ENCODE results near the gene KIAA1755. TPM values are rescaled to one million over a fixed set of nuclear protein-coding genes. Genes with fewer than 3 reads are reported as not detected.

The KIAA1755 gene
- total RNA-seq, 4 donors from 2014 or later = 0.05 to 0.41 (median 0.38) TPM; not detected in 1

- no peaks in the 10 kb centered on the region for H3K27me3 ChIP-seq
- H3K36me3 ChIP-seq = no peaks in the 10 kb centered on the region
- no peaks in the 10 kb centered on the region for H3K9me3 ChIP-seq
- in situ Hi-C loops (cut with MboI; ENCODE audit: low sequenced_read_pairs in 4 of 4) (loop anchor here (10.0 to 25.0 kb wide), 2 partner anchors 161 to 653 kb away; no protein-coding TSS in a partner anchor), intact Hi-C loops (cut with DNase I; ENCODE audit: low total_unique reads) (no loop called here)
- ATAC-seq = no peak
- no peak overlapping the region for H3K27ac ChIP-seq
- H3K4me3 ChIP-seq = no peak overlapping the region
- no peak for TF ChIP-seq POLR2A (IDR thresholded peaks at IDR 0.05)
- no peak for TF ChIP-seq CTCF (IDR thresholded peaks at IDR 0.05 in 4 of 5, conservative IDR thresholded peaks at IDR 0.05 in 1 of 5)
- peaks cover 7 to 11% of the 10 kb centered on the region in 2 donors for H3K4me1 ChIP-seq
- DNase-seq = no peak
Observed at GRCh38 chr20:38215194-38216182, 45.0 kb downstream of the KIAA1755 start.

- intact Hi-C loops (cut with DNase I; ENCODE audit: low total_unique reads) = no loop called here
- no peak for DNase-seq
Observed at GRCh38 chr20:38214256-38215193, 46.0 kb downstream of the KIAA1755 start.

GRCh38 chr20:38213607-38213940, 47.0 kb downstream of the KIAA1755 start:
- intact Hi-C loops (cut with DNase I; ENCODE audit: low total_unique reads) = no loop called here
- DNase-seq = no peak
- Histone ChIP-seq H3K27ac (no peak overlapping the region), H3K27me3 (no peaks in the 10 kb centered on the region), H3K4me1 (peaks cover 7 to 11% of the 10 kb centered on the region in 2 donors), H3K36me3 (no peaks in the 10 kb centered on the region), H3K9me3 (no peaks in the 10 kb centered on the region), H3K4me3 (no peak overlapping the region)
- in situ Hi-C loops (cut with MboI; ENCODE audit: low sequenced_read_pairs in 4 of 4) = loop anchor here (10.0 to 25.0 kb wide), 2 partner anchors 159 to 651 kb away; no protein-coding TSS in a partner anchor
- no peak for ATAC-seq
- TF ChIP-seq POLR2A (IDR thresholded peaks at IDR 0.05) = no peak
- no peak for TF ChIP-seq CTCF (IDR thresholded peaks at IDR 0.05 in 4 of 5, conservative IDR thresholded peaks at IDR 0.05 in 1 of 5)

More at GRCh38 chr20:38214256-38215193, 46.0 kb downstream of the KIAA1755 start:
- H3K36me3 ChIP-seq = no peaks in the 10 kb centered on the region
- in situ Hi-C loops (cut with MboI; ENCODE audit: low sequenced_read_pairs in 4 of 4) = loop anchor here (10.0 to 25.0 kb wide), 2 partner anchors 160 to 652 kb away; no protein-coding TSS in a partner anchor
- peaks cover 7 to 11% of the 10 kb centered on the region in 2 donors for H3K4me1 ChIP-seq
- H3K4me3 ChIP-seq = no peak overlapping the region
- H3K9me3 ChIP-seq = no peaks in the 10 kb centered on the region
- H3K27ac ChIP-seq = no peak overlapping the region
- no peak for ATAC-seq
- TF ChIP-seq POLR2A (IDR thresholded peaks at IDR 0.05) (no peak), CTCF (IDR thresholded peaks at IDR 0.05 in 4 of 5, conservative IDR thresholded peaks at IDR 0.05 in 1 of 5) (no peak)
- no peaks in the 10 kb centered on the region for H3K27me3 ChIP-seq

- Histone ChIP-seq H3K4me3 (no peak overlapping the region), H3K36me3 (no peaks in the 10 kb centered on the region), H3K27me3 (no peaks in the 10 kb centered on the region), H3K9me3 (no peaks in the 10 kb centered on the region), H3K4me1 (peaks cover 7 to 11% of the 10 kb centered on the region in 2 donors), H3K27ac (no peak overlapping the region)
- intact Hi-C loops (cut with DNase I; ENCODE audit: low total_unique reads) = no loop called here
- TF ChIP-seq CTCF (IDR thresholded peaks at IDR 0.05 in 4 of 5, conservative IDR thresholded peaks at IDR 0.05 in 1 of 5) (no peak), POLR2A (IDR thresholded peaks at IDR 0.05) (no peak)
- DNase-seq = no peak
- in situ Hi-C loops (cut with MboI; ENCODE audit: low sequenced_read_pairs in 4 of 4) = loop anchor here (10.0 to 25.0 kb wide), 2 partner anchors 158 to 651 kb away; no protein-coding TSS in a partner anchor
- ATAC-seq = no peak
Observed at GRCh38 chr20:38212806-38213606, 47.5 kb downstream of the KIAA1755 start.

All from gastrocnemius medialis (tissue), 4 donors.